ENCODE data around the gene HELZ2. TPM values are rescaled to one million over a fixed set of nuclear protein-coding genes. Genes with fewer than 3 reads are reported as not detected.

Gene HELZ2
- total RNA-seq, 1 experiment from 2014 or later: 27.5 TPM

DNA sequence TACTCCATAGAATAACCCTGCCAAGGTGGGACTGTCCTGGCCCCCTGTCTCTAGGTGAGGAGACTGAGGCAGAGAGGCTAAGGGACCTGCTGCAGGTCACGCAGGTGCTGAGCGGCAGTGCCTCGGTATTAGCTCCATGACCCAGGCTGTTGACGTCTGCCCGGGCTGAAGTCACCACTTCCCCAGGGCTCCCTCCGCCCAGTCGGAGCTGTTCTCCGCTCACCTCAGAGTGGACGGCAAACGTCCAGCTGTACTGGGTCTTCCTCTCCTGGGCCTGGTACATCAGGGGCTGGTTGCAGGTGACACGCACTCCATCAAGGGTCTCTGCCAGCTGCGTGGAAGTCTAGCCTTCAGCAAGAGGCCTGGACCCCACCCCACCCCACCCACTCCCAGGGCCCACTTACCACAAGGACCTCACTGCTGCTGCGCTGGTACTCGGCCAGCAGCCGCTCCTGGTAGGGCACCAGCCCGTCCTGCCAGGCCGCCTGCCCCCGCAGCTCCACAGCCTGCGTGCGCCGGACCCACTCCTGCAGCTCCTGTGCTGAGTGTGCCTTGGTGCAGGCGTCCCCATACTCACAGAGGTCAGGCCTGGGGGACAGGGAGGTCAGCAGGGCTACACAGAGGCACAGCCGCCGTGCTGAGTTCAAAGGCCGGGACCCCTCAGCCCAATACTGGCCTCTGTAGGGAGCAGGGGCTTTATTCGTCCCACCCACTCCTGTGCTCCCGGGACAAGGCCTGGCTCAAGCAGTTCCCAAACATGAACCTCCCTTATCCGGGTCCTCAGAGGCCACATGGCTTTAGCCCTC lies 3.6 kb downstream of the HELZ2 start:
- ChIA-PET CTCF (interaction anchor here (1.2 to 1.8 kb wide), 2 partner anchors 32 to 205 kb away, joined by 3 to 5 read pairs; no protein-coding TSS in a partner anchor), POLR2A (no interaction called here)

GRCh38 chr20:63568986-63569949 lies 4.8 kb downstream of the HELZ2 start:
- POLR2A ChIA-PET: no interaction called here
- no peaks in the 10 kb centered on the region for H3K9me3 Mint-ChIP-seq
- TF ChIP-seq TP53 (CRISPR knock-in tag; IDR thresholded peaks at IDR 0.05) (no peak), PRRX2 (CRISPR knock-in tag; IDR thresholded peaks at IDR 0.05) (no peak), ZNF671 (CRISPR knock-in tag; IDR thresholded peaks at IDR 0.05) (no peak), ATF2 (CRISPR knock-in tag; IDR thresholded peaks at IDR 0.05; ENCODE audit: borderline replicate concordance, low read depth) (no peak), TCF7 (CRISPR knock-in tag; IDR thresholded peaks at IDR 0.05; ENCODE audit: low read depth) (no peak), ZBTB43 (CRISPR knock-in tag; IDR thresholded peaks at IDR 0.05) (no peak), RELA (CRISPR knock-in tag; IDR thresholded peaks at IDR 0.05; ENCODE audit: borderline replicate concordance) (no peak), ZNF423 (CRISPR knock-in tag; IDR thresholded peaks at IDR 0.05) (no peak), ELF4 (CRISPR knock-in tag; IDR thresholded peaks at IDR 0.05; ENCODE audit: low read depth) (no peak), CREB1 (CRISPR knock-in tag; IDR thresholded peaks at IDR 0.05) (no peak), GRHL2 (CRISPR knock-in tag; IDR thresholded peaks at IDR 0.05; ENCODE audit: insufficient replicate concordance, severe bottlenecking) (no peak), ESRRA (CRISPR knock-in tag; IDR thresholded peaks at IDR 0.05; ENCODE audit: borderline replicate concordance) (no peak), ZNF121 (CRISPR knock-in tag; IDR thresholded peaks at IDR 0.05) (no peak)
- TF ChIP-seq, protein P1, sequence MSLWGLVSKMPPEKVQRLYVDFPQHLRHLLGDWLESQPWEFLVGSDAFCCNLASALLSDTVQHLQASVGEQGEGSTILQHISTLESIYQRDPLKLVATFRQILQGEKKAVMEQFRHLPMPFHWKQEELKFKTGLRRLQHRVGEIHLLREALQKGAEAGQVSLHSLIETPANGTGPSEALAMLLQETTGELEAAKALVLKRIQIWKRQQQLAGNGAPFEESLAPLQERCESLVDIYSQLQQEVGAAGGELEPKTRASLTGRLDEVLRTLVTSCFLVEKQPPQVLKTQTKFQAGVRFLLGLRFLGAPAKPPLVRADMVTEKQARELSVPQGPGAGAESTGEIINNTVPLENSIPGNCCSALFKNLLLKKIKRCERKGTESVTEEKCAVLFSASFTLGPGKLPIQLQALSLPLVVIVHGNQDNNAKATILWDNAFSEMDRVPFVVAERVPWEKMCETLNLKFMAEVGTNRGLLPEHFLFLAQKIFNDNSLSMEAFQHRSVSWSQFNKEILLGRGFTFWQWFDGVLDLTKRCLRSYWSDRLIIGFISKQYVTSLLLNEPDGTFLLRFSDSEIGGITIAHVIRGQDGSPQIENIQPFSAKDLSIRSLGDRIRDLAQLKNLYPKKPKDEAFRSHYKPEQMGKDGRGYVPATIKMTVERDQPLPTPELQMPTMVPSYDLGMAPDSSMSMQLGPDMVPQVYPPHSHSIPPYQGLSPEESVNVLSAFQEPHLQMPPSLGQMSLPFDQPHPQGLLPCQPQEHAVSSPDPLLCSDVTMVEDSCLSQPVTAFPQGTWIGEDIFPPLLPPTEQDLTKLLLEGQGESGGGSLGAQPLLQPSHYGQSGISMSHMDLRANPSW (CRISPR knock-in tag; conservative IDR thresholded peaks at IDR 0.05; ENCODE audit: low read depth): no peak
- TF ChIP-seq, protein P2, sequence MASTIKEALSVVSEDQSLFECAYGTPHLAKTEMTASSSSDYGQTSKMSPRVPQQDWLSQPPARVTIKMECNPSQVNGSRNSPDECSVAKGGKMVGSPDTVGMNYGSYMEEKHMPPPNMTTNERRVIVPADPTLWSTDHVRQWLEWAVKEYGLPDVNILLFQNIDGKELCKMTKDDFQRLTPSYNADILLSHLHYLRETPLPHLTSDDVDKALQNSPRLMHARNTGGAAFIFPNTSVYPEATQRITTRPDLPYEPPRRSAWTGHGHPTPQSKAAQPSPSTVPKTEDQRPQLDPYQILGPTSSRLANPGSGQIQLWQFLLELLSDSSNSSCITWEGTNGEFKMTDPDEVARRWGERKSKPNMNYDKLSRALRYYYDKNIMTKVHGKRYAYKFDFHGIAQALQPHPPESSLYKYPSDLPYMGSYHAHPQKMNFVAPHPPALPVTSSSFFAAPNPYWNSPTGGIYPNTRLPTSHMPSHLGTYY (CRISPR knock-in tag; IDR thresholded peaks at IDR 0.05): no peak
- TF ChIP-seq, protein P3, sequence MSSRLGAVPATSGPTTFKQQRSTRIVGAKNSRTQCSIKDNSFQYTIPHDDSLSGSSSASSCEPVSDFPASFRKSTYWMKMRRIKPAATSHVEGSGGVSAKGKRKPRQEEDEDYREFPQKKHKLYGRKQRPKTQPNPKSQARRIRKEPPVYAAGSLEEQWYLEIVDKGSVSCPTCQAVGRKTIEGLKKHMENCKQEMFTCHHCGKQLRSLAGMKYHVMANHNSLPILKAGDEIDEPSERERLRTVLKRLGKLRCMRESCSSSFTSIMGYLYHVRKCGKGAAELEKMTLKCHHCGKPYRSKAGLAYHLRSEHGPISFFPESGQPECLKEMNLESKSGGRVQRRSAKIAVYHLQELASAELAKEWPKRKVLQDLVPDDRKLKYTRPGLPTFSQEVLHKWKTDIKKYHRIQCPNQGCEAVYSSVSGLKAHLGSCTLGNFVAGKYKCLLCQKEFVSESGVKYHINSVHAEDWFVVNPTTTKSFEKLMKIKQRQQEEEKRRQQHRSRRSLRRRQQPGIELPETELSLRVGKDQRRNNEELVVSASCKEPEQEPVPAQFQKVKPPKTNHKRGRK (CRISPR knock-in tag; IDR thresholded peaks at IDR 0.05; ENCODE audit: borderline replicate concordance): no peak
- TF ChIP-seq, protein P4, sequence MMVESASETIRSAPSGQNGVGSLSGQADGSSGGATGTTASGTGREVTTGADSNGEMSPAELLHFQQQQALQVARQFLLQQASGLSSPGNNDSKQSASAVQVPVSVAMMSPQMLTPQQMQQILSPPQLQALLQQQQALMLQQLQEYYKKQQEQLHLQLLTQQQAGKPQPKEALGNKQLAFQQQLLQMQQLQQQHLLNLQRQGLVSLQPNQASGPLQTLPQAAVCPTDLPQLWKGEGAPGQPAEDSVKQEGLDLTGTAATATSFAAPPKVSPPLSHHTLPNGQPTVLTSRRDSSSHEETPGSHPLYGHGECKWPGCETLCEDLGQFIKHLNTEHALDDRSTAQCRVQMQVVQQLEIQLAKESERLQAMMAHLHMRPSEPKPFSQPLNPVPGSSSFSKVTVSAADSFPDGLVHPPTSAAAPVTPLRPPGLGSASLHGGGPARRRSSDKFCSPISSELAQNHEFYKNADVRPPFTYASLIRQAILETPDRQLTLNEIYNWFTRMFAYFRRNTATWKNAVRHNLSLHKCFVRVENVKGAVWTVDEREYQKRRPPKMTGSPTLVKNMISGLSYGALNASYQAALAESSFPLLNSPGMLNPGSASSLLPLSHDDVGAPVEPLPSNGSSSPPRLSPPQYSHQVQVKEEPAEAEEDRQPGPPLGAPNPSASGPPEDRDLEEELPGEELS (CRISPR knock-in tag; IDR thresholded peaks at IDR 0.05): no peak

More for the DNA sequence above, 3.6 kb downstream of the HELZ2 start:
- Mint-ChIP-seq H3K36me3 (no peaks in the 10 kb centered on the region), H3K9me3 (no peaks in the 10 kb centered on the region), H3K27me3 (ENCODE audit: low read depth) (no peaks in the 10 kb centered on the region), H3K27ac (no peak overlapping the region), H3K4me3 (no peak overlapping the region), H3K4me1 (no peaks in the 10 kb centered on the region)
- ATAC-seq: no peak
- TF ChIP-seq ETV6 (CRISPR knock-in tag; IDR thresholded peaks at IDR 0.05) (no peak), RELA (CRISPR knock-in tag; IDR thresholded peaks at IDR 0.05; ENCODE audit: borderline replicate concordance) (no peak), TP53 (CRISPR knock-in tag; IDR thresholded peaks at IDR 0.05) (no peak), KAT7 (CRISPR knock-in tag; IDR thresholded peaks at IDR 0.05; ENCODE audit: borderline replicate concordance) (no peak), ZNF138 (CRISPR knock-in tag; conservative IDR thresholded peaks at IDR 0.05) (no peak)
- TF ChIP-seq, protein P5, sequence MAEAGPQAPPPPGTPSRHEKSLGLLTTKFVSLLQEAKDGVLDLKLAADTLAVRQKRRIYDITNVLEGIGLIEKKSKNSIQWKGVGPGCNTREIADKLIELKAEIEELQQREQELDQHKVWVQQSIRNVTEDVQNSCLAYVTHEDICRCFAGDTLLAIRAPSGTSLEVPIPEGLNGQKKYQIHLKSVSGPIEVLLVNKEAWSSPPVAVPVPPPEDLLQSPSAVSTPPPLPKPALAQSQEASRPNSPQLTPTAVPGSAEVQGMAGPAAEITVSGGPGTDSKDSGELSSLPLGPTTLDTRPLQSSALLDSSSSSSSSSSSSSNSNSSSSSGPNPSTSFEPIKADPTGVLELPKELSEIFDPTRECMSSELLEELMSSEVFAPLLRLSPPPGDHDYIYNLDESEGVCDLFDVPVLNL (CRISPR knock-in tag; IDR thresholded peaks at IDR 0.05; ENCODE audit: borderline replicate concordance, low read depth): no peak
- no peak for DNase-seq (ENCODE audit: low spot score)

More at GRCh38 chr20:63568986-63569949, 4.8 kb downstream of the HELZ2 start:
- H3K27ac Mint-ChIP-seq: no peak overlapping the region
- no peaks in the 10 kb centered on the region for H3K36me3 Mint-ChIP-seq
- CTCF ChIA-PET: interaction anchor here (0.9 to 1.8 kb wide), 4 partner anchors 12 to 206 kb away, joined by 3 to 5 read pairs (median 3); no protein-coding TSS in a partner anchor
- no peak for DNase-seq (ENCODE audit: low spot score)
- no peak overlapping the region for H3K4me3 Mint-ChIP-seq
- ATAC-seq: no peak
- H3K27me3 Mint-ChIP-seq (ENCODE audit: low read depth): no peaks in the 10 kb centered on the region
- no peaks in the 10 kb centered on the region for H3K4me1 Mint-ChIP-seq
